ENCODE results near the gene PDZRN3.

The PDZRN3 gene

DNA sequence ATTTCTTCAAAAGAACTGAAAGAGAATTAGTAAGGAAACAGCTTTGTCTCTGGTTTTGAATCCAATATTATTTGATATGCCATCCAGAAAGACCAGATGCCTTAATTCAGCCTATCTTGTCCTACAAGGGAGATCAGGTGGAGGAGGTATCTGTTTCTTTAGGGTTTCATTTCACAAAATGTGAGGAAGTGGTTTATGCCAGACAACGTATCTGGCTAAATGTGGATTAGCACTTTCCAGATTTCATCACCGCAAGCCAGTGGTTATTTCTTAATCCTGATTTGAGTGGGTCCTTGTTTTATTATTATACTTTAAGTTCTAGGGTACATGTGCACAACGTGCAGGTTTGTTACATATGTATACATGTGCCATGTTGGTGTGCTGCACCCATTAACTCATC is 292.2 kb downstream of the PDZRN3 start:
- DNase-seq (ENCODE audit: low read depth in 2 of 2): no peak
